Large intestine (tissue), 3 donors: Measurements from ENCODE around the gene PFKFB2. TPM values are rescaled to one million over a fixed set of nuclear protein-coding genes. Genes with fewer than 3 reads are reported as not detected.
A peak's percentile ranks its signal among the peaks of the same experiment; 100 is the strongest.

ENCODE experiments used
- DNase-seq, 2 donors: peaks; one replicate each; pipeline versions ENCODE4 v3.0.0 to v3.0.0-alpha.2; 2013
- H3K27ac ChIP-seq: one replicate; pipeline ENCODE4 v1.5.1; 2013; ENCODE audit warnings: low read length
- H3K27me3 ChIP-seq: 2 replicates; pipeline ENCODE4 v1.6.1; 2013; ENCODE audit warnings: low read length; ENCODE audit not compliant: control insufficient read depth, insufficient read depth
- H3K36me3 ChIP-seq: 2 replicates; pipeline ENCODE4 v1.6.1; 2013; ENCODE audit warnings: low read length; ENCODE audit not compliant: control insufficient read depth, insufficient read depth
- H3K4me1 ChIP-seq: one replicate; pipeline ENCODE4 v1.6.1; 2013; ENCODE audit warnings: low read length; ENCODE audit not compliant: control insufficient read depth, insufficient read depth
- H3K4me3 ChIP-seq: one replicate; pipeline ENCODE4 v1.5.1; 2013; ENCODE audit warnings: low read length
- H3K9me3 ChIP-seq: one replicate; pipeline ENCODE4 v1.6.1; 2013; ENCODE audit warnings: mild to moderate bottlenecking, low read depth, low read length, moderate library complexity; ENCODE audit not compliant: control insufficient read depth
- WGBS: methylation state at CpG from one replicate; pipeline ENCODE4 v1.1.5; 2013; ENCODE audit warnings: low lambda C conversion rate; ENCODE audit not compliant: insufficient coverage; 5-methylcytosine and 5-hydroxymethylcytosine counted together
- polyA plus RNA-seq: library from polyadenylated mRNA; unstranded; fragments of 120-200 nt; gene quantifications from one replicate; pipeline ENCODE4 v1.2.1, GENCODE V29; 2013

The PFKFB2 gene
- polyA plus RNA-seq, 1 donor, result 37.2 TPM

DNA sequence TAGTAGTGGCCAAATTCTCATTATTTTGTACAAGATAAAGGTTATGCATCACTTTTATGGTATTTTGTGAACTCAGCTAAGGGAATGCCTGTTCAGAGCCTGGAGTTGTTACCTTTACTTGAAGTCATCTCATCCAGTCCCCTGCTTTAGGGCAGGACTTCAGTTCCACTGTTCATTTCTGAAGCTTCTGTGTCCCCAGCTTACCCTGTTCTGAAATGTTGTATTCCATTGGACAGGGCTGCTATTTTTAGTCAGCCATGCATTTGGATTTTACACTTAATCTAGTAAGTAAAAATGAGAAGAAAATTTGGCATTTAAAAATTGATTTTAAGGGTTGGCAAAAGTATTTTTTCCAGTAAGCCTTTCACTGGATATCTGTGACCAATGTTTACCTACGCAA, 23.9 kb downstream of the PFKFB2 start:
- Histone ChIP-seq H3K4me3 (no peak overlapping the region), H3K27me3 (no peaks in the 10 kb centered on the region), H3K27ac (no peak overlapping the region), H3K9me3 (no peaks in the 10 kb centered on the region), H3K36me3 (peaks cover 32% of the 10 kb centered on the region), H3K4me1 (no peaks in the 10 kb centered on the region)
- no peak for DNase-seq
- 100% methylated on average over 1 of the region's 1 CpG for WGBS

DNA sequence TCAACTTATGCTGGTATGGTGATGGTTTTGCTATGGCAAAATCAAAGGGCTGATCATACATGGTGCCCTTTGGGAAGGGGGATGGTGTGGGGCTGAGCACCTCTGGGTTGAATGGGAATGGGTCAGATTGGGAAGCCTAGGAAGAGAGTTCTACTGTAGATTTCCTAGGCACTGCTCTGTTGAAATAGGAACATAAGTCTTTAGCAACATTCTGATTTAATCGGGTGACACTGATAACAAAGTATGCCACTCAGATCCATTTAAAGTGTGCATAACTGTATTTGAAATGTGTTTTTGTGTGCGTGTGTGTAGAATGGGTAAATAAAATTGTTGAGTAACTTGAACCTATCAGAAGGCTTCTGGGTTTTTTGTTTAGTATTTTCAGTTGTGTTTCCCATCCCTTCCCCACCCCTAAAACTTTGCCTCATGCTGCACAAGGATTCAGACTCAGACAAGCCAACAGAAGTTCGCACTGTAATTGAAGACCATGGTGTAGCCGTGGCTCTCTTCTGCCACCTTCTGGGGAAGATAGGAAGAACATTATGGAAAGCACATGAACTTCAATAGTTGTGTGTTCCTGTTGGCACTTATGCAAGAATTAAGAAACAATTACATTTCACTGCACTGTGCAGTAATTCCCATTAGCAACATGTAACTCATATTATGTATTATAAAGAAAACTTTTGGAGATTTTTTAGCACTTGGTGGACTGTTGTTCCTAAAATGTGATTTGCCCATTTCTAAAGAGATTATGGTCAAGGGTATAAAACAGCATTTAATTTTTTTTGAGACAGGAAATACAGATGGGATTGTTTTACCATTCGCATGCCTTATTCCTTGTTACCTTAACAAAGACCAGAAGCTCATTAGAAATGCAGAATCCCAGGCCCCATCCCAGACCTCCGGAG, 24.6 kb downstream of the PFKFB2 start:
- no peak overlapping the region for H3K27ac ChIP-seq

DNA sequence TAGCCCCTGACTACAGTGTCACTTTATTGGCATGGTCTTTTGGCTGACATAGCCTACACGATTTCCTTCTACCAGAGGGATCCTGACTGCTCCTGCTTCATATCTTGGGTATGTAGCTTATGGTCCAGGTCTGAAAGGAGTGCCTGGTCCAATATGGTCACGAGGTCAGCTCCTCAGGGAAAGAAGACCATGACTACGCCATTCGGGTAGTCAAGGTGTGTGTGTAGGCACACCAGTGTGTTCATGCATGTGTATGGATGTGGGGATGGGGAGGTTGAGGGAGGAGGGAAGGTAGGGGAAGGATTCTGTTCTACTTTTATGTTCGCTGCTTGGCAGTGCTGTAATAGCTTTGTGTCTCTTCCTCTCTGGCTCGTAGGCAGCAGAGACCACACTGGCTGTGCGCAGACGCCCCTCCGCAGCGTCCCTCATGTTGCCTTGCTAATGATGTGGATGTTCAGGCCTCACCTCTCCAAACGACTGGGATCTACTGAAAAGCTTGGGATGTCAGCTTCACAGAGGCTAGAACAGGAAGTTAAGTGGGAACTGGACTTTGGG, 25.6 kb downstream of the PFKFB2 start:
- no peak for DNase-seq
- Histone ChIP-seq H3K36me3 (peaks cover 20% of the 10 kb centered on the region), H3K27me3 (no peaks in the 10 kb centered on the region), H3K9me3 (no peaks in the 10 kb centered on the region), H3K27ac (no peak overlapping the region), H3K4me3 (no peak overlapping the region), H3K4me1 (no peaks in the 10 kb centered on the region)
- no CpG with 5 or more reads among the region's 11 CpGs for WGBS

More for the DNA sequence above, 24.6 kb downstream of the PFKFB2 start:
- Histone ChIP-seq H3K27me3 (no peaks in the 10 kb centered on the region), H3K9me3 (no peaks in the 10 kb centered on the region), H3K36me3 (peaks cover 25% of the 10 kb centered on the region), H3K4me1 (no peaks in the 10 kb centered on the region), H3K4me3 (no peak overlapping the region)
- peak; percentile 76 to 83 for DNase-seq
- WGBS, result 52% methylated on average over 2 of the region's 6 CpGs

DNA sequence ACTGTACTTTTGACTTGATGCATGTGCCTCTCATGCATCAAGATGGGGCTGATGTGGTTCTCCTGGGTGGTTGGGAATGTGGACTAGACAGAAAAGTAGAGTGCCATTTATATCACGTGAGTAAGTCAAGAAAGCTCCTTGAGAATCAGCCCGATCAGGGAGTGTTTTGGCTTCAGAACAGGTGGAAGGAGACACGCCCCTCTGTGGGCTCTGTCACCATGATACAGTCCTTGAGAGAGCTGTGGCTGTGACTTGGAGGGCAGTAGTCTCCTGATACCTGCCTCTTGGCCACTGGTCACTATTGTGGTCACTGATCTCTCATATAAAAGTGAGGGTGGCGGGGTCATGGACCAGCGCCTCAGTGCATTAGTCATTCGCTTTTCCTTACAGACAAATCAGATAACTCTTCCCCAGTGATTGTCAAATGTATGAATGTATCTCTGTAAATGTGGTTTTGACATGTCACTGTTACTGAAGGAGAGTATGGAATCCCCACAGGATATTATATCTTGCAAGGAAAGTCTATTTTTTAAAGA, 26.7 kb downstream of the PFKFB2 start:
- 100% methylated on average over 1 of the region's 6 CpGs for whole genome bisulfite sequencing
- H3K4me1 ChIP-seq, result no peaks in the 10 kb centered on the region
- H3K27me3 ChIP-seq, result no peaks in the 10 kb centered on the region
- H3K36me3 ChIP-seq, result peaks cover 18% of the 10 kb centered on the region
- no peak overlapping the region for H3K27ac ChIP-seq
- no peaks in the 10 kb centered on the region for H3K9me3 ChIP-seq
- no peak for DNase-seq
- H3K4me3 ChIP-seq, result no peak overlapping the region

DNA sequence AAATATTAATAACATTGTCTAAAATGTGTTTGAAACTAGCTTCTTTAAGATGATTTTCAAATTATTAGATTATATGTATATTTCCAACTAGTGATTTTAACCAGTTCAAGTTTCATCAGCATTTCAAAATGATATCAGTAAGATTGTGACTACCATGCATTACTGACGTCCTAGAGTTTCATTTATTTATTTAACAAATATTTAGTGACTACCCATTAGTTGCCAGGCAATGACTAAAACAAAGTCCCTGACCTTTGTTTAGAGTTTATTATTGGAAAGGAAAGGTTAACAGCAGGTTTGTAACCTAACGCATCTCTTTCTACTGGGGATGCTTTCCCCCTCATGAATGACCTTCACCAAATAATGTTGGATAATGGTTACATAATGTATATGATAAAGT, 28.0 kb downstream of the PFKFB2 start:
- Histone ChIP-seq H3K4me1 (no peaks in the 10 kb centered on the region), H3K27me3 (no peaks in the 10 kb centered on the region), H3K36me3 (peaks cover 14% of the 10 kb centered on the region), H3K4me3 (no peak overlapping the region), H3K27ac (no peak overlapping the region), H3K9me3 (no peaks in the 10 kb centered on the region)
- no peak for DNase-seq
- WGBS, result no CpG with 5 or more reads among the region's 2 CpGs

DNA sequence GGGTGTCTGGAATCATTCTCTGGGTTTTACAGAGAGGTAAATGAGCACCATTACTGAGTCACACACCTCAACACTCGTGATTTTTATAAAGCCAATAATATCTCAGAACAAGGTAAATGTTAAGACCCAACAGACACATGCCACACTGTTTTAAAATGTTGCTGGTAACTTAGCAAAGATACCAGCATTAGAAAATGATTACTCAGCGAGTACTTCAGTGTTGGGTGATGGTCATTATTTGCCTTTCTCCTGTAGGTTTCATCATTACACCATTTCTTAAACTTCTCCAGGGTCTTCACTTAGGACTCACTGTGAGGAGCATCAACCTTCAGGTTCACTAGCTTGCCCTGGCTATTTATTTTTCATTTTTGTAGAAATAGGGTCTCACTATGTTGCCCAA, 28.7 kb downstream of the PFKFB2 start:
- H3K27me3 ChIP-seq, result no peaks in the 10 kb centered on the region
- no peak overlapping the region for H3K27ac ChIP-seq
- no peaks in the 10 kb centered on the region for H3K9me3 ChIP-seq
- peaks cover 14% of the 10 kb centered on the region for H3K36me3 ChIP-seq
- no CpG with 5 or more reads among the region's 2 CpGs for WGBS
- no peaks in the 10 kb centered on the region for H3K4me1 ChIP-seq
- H3K4me3 ChIP-seq, result no peak overlapping the region
- DNase-seq, result no peak

DNA sequence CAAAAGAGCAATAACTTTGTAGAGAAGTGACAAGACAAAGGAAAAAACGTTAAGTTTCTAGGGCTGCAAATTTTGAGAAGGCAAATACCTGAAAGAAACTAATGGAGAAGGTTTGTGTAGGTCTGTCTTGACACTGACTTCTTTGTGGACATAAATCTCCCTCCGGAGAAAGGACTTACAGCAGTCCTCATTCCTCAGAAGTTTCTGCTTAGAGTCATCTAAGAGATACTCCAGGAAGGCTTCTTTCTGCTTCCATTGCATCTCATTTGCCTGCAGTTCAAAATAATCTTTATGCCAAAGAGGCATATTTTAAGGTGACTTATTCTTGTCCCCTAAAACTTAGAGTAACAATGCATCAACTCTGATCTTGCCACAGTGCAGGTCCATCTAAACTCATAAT, 31.2 kb downstream of the PFKFB2 start:
- no CpG with 5 or more reads among the region's 2 CpGs for WGBS
- Histone ChIP-seq H3K4me3 (no peak overlapping the region), H3K36me3 (peaks cover 7% of the 10 kb centered on the region), H3K9me3 (no peaks in the 10 kb centered on the region), H3K4me1 (peaks cover 6% of the 10 kb centered on the region), H3K27me3 (no peaks in the 10 kb centered on the region), H3K27ac (no peak overlapping the region)
- no peak for DNase-seq

DNA sequence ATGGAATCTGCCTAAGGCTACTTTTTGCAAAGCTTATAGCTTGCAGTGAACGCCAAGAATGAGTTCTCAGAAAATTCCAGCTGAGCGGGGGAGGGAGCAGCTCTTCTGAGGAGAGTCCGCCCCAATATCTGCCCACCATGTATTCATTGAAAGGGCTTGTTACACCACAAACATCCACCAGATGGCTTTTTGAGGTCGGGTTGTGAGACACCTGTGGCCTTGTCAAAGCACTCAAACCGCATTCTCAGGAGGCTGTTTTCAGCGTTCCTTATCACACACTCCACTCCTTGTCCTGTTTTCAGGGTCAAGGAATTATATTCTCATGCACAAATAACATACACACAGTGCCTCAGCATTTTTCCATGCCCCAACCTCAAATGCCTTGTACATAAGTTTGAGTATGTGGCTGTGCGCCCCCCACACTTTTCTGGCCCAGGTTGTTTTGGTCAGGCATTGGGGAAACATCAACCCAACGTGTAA, 31.7 kb downstream of the PFKFB2 start:
- no peak overlapping the region for H3K4me3 ChIP-seq
- H3K9me3 ChIP-seq, result no peaks in the 10 kb centered on the region
- no CpG with 5 or more reads among the region's 8 CpGs for WGBS
- no peaks in the 10 kb centered on the region for H3K27me3 ChIP-seq
- H3K4me1 ChIP-seq, result peaks cover 6% of the 10 kb centered on the region
- H3K27ac ChIP-seq, result no peak overlapping the region
- DNase-seq, result peak; percentile 57 to 62
- H3K36me3 ChIP-seq, result peaks cover 4% of the 10 kb centered on the region

DNA sequence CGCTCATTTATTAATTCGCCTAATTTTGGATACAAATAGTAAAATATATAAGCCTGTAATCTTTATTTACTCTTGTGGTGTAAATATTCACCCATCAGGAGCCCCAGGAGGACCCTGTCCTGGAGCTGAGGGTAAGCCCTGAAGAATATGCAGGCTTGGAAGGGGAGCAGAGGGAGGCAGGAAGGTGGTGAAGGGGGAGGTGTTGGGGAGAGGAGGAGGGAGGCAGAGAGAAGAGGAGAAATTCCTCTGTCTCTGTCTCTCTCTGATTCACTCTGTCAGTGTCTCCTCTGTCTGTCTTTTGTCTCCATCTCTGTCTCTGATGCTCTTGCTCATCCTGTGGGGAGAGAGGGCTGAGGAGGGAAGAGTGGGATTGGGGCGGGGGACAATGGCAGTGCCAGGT, 32.8 kb downstream of the PFKFB2 start:
- DNase-seq, result no peak
- Histone ChIP-seq H3K4me1 (peaks cover 6% of the 10 kb centered on the region), H3K36me3 (no peaks in the 10 kb centered on the region), H3K4me3 (no peak overlapping the region), H3K27ac (no peak overlapping the region), H3K9me3 (no peaks in the 10 kb centered on the region), H3K27me3 (no peaks in the 10 kb centered on the region)
- 80% methylated on average over 2 of the region's 3 CpGs for WGBS

DNA sequence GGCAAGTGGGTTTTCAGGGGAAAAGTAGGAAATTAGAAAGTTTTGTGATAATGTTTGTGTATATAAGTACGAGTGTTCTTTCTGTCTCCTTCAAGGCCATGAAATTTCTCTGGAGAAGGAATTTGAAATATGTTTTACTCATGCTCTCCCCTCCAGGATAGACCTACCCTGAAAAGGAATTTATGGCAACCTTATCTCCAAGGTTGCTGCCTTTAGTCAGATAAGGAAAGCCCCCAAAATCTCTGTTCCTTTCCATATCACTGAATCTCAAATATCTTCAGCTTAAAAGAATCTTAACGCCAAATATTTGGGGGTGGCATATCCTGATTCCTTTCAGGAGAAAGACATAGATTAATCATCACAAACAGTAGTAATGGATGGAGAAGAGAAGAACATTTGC, 35.1 kb downstream of the PFKFB2 start:
- Histone ChIP-seq H3K27me3 (no peaks in the 10 kb centered on the region), H3K36me3 (no peaks in the 10 kb centered on the region), H3K4me1 (peaks cover 6% of the 10 kb centered on the region), H3K9me3 (no peaks in the 10 kb centered on the region), H3K4me3 (no peak overlapping the region), H3K27ac (peak overlapping the region; percentile 4)
- 0% methylated on average over 1 of the region's 2 CpGs for WGBS
- no peak for DNase-seq
